ENCODE data around the gene SLC33A1.

DNA sequence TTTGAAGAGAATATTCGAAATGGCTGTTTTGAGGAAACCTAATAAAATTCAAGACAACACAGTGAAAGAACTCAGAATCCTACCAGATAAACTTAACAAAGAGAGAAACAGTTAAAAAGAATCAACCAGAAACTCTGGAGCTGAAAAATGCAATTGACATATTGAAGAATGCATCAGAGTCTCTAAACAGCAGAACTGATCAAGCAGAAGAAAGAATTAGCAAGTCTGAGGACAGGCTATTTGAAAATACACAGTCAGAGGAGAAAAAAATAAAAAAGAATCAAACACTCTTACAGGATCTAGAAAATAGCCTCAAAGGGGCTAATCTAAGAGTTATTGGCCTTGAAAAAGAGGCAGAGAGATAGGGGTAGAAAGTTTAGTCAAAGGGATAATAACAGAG is 61.7 kb downstream of the SLC33A1 start:
- TF ChIP-seq, protein P1, sequence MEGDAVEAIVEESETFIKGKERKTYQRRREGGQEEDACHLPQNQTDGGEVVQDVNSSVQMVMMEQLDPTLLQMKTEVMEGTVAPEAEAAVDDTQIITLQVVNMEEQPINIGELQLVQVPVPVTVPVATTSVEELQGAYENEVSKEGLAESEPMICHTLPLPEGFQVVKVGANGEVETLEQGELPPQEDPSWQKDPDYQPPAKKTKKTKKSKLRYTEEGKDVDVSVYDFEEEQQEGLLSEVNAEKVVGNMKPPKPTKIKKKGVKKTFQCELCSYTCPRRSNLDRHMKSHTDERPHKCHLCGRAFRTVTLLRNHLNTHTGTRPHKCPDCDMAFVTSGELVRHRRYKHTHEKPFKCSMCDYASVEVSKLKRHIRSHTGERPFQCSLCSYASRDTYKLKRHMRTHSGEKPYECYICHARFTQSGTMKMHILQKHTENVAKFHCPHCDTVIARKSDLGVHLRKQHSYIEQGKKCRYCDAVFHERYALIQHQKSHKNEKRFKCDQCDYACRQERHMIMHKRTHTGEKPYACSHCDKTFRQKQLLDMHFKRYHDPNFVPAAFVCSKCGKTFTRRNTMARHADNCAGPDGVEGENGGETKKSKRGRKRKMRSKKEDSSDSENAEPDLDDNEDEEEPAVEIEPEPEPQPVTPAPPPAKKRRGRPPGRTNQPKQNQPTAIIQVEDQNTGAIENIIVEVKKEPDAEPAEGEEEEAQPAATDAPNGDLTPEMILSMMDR (IDR thresholded peaks at IDR 0.05): no peak
- TF ChIP-seq POLR2A (IDR thresholded peaks at IDR 0.05): no peak

All from transverse colon (tissue), 3 donors.